IMR-90 (cell line): ENCODE data around the gene NTRK3.

Experiments used
- CTCF ChIP-seq: conservative IDR thresholded peaks from 2 replicates; pipeline ENCODE4 v1.5.1; 2012; ENCODE audit warnings: mild to moderate bottlenecking, low read depth, low read length, improper control_type of control experiment
- FOS ChIP-seq: fragments of 150-350 bp; IDR thresholded peaks from 2 replicates; pipeline ENCODE4 v1.6.1; 2016; ENCODE audit warnings: low read depth, low read length
- POLR2A ChIP-seq: IDR thresholded peaks from 2 replicates; pipeline ENCODE4 v1.6.1; 2012; ENCODE audit warnings: mild to moderate bottlenecking, low read depth, low read length

GRCh38 chr15:88202231-88202630, 54.3 kb downstream of the NTRK3 start:
- TF ChIP-seq CTCF = no peak
- TF ChIP-seq FOS = no peak
- no peak for TF ChIP-seq POLR2A
